Ishikawa (cell line): ENCODE results near the gene ISCA1.

Source experiments
- CEBPB ChIP-seq: IDR thresholded peaks from 2 replicates; pipeline ENCODE4 v1.6.1; 2012
- CREB1 ChIP-seq: IDR thresholded peaks from 2 replicates; pipeline ENCODE4 v1.6.1; 2012; ENCODE audit warnings: low read depth
- EGR1 ChIP-seq: IDR thresholded peaks from 2 replicates; pipeline ENCODE4 v1.6.1; 2012
- EP300 ChIP-seq: IDR thresholded peaks from 2 replicates; pipeline ENCODE4 v1.6.1; 2012; ENCODE audit warnings: borderline replicate concordance
- FOXM1 ChIP-seq: IDR thresholded peaks from 2 replicates; pipeline ENCODE4 v1.6.1; 2012; ENCODE audit warnings: low read depth, borderline replicate concordance
- MAX ChIP-seq: IDR thresholded peaks from 2 replicates; pipeline ENCODE4 v1.6.1; 2012
- RAD21 ChIP-seq: IDR thresholded peaks from 2 replicates; pipeline ENCODE4 v1.6.1; 2012; ENCODE audit warnings: low read depth
- TCF12 ChIP-seq: IDR thresholded peaks from 2 replicates; pipeline ENCODE4 v1.6.1; 2012; ENCODE audit warnings: low read depth
- TEAD4 ChIP-seq: IDR thresholded peaks from 2 replicates; pipeline ENCODE4 v1.6.1; 2012
- YY1 ChIP-seq: IDR thresholded peaks from 2 replicates; pipeline ENCODE4 v1.6.1; 2012; ENCODE audit warnings: low read depth
- ZBTB7A ChIP-seq: IDR thresholded peaks from 2 replicates; pipeline ENCODE4 v1.6.1; 2012; ENCODE audit warnings: low read depth
- TF ChIP-seq, protein P1 (sequence below): IDR thresholded peaks from 2 replicates; pipeline ENCODE4 v1.6.1; 2012; ENCODE audit warnings: low read depth, mild to moderate bottlenecking

Gene ISCA1

DNA sequence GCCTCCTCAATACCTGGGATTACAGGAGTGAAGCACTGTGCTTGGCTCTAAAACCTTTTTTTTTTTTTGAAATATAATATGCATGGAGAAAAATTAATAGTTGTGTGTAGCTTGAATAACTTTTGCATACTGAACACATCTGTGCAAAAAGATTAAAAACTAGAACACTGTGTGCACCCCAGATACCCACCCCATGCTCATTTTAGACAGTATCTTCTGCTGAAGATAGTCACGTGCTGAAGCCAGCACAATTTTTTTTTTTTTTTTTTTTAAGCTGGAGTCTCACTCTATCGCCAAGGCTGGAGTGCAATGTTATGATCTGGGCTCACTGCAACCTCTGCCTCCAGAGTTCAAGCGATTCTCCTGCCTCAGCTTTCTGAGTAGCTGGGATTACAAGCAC lies 62.7 kb downstream of the ISCA1 start:
- TF ChIP-seq CREB1 (no peak), EGR1 (no peak), EP300 (no peak), RAD21 (no peak), ZBTB7A (no peak), CEBPB (no peak), TEAD4 (no peak), YY1 (no peak), MAX (no peak)
- TF ChIP-seq, protein P1, sequence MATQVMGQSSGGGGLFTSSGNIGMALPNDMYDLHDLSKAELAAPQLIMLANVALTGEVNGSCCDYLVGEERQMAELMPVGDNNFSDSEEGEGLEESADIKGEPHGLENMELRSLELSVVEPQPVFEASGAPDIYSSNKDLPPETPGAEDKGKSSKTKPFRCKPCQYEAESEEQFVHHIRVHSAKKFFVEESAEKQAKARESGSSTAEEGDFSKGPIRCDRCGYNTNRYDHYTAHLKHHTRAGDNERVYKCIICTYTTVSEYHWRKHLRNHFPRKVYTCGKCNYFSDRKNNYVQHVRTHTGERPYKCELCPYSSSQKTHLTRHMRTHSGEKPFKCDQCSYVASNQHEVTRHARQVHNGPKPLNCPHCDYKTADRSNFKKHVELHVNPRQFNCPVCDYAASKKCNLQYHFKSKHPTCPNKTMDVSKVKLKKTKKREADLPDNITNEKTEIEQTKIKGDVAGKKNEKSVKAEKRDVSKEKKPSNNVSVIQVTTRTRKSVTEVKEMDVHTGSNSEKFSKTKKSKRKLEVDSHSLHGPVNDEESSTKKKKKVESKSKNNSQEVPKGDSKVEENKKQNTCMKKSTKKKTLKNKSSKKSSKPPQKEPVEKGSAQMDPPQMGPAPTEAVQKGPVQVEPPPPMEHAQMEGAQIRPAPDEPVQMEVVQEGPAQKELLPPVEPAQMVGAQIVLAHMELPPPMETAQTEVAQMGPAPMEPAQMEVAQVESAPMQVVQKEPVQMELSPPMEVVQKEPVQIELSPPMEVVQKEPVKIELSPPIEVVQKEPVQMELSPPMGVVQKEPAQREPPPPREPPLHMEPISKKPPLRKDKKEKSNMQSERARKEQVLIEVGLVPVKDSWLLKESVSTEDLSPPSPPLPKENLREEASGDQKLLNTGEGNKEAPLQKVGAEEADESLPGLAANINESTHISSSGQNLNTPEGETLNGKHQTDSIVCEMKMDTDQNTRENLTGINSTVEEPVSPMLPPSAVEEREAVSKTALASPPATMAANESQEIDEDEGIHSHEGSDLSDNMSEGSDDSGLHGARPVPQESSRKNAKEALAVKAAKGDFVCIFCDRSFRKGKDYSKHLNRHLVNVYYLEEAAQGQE, result no peak

GRCh38 chr9:86217076-86217755 lies 65.1 kb downstream of the ISCA1 start:
- TF ChIP-seq YY1 (no peak), CREB1 (no peak), TCF12 (no peak), FOXM1 (no peak)
